Mesenteric fat pad (tissue), 1 donor: ENCODE results near the gene IMPG2. TPM values are rescaled to one million over a fixed set of nuclear protein-coding genes. Genes with fewer than 3 reads are reported as not detected.

Source experiments
- DNase-seq: peaks from one replicate; pipeline ENCODE4 v3.0.0-alpha.2; 2020; ENCODE audit warnings: low spot score
- total RNA-seq: library from RNA; stranded (reverse); fragmentation: NEBNext Ultra II Directional; extraction: Animal tissue kit (Norgen Biotek cat#: 25700); gene quantifications from one replicate; pipeline ENCODE4 v1.2.1, GENCODE V29; 2021
- donor health status: DM: yes; HTN: yes; CAD: no.

The IMPG2 gene
- total RNA-seq, 1 donor from 2014 or later = 0.13 TPM

GRCh38 chr3:101273608-101274007, 46.8 kb downstream of the IMPG2 start:
- no peak for DNase-seq

- no peak for DNase-seq
These were observed 47.2 kb downstream of the IMPG2 start for GRCh38 chr3:101273156-101273555.

DNA sequence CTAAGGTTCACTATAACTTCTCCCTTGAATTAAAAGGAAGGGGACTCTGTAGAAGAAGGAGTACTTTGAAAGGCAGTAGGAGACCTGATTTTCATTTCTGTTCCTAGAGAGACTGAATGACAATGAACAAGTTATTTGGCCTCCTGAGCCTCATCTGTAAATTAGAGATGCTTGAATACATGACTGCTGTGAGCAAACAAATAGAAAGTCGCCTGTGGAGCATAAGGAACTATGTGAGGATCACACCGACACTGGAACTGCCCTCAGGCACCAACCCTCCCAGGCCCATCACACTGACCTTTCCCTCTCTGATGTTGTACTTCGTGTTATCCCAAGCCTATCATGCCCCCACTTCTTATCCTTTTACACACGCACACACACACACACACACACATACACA, 48.6 kb downstream of the IMPG2 start:
- no peak for DNase-seq

- DNase-seq = no peak
These were observed 50.2 kb downstream of the IMPG2 start for GRCh38 chr3:101270149-101270548.

DNA sequence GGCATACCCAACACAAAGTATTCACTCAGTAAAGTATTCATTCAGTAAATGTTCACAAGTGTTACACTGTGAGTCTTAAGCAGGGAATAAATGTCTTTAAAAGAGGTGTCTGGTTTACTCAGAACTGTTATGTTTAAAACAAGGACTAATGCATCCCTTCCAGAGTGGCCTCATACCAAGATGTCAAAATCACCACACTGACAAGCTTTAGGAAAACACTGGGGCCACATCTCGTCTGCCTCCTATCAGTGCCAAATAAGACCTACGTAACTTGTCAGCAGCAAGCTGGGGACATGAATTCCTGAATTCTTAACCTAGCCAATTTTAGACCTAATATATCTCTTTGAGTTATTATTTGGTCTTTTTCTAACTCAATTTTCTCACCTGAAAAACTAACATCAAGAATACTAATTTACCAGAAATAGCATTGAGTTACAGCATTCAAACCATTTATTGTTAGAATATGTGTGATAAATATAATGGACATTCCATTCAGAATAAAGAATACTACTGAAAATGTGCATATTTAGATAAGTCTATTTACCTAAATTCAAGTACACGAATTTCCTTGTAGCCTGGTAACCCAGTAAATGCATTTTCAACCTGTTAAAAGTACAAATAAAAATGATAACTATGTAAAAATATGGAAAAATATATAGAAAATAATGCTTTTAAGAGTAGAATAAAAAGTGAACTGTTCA, 51.3 kb downstream of the IMPG2 start:
- DNase-seq = no peak

DNA sequence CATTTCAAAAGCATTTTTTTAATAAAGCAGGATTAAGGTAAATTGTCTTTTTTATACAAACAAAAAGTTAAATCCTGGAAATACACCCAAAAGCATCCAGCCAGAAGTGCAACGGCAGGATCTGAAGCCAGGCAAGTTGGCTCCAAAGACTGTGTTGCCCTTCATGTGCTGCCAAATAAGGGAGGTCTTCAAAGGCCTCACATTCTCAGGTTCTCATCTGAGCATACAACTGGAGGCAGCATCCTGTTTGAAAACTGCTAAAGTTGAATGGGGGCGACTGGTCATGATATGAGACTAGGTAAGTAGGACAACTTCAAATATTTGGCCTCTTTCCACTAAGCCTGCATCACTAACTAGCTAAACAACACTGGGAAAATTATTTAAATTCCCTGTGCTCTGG, 52.2 kb downstream of the IMPG2 start:
- DNase-seq = no peak

DNA sequence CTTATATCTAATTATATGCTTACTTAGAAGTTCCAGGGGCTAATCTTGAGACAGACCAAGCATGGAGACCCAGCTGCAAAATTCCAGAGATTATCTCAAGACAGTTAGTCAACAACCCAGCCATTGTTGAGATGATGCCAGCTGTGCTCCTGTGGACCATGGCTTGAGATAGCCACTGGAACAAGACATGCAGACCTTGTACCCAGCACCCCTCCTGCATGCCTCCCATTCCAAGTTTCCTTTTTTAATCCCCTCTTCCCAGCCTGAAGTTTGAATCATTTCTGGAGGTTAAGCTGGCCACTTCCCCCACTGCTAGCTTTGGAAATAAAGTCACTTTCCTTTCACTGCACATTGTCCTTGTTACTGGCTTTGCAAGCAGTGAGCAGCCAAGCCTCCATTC, 53.8 kb downstream of the IMPG2 start:
- no peak for DNase-seq

GRCh38 chr3:101266071-101266470, 54.3 kb downstream of the IMPG2 start:
- DNase-seq = no peak

DNA sequence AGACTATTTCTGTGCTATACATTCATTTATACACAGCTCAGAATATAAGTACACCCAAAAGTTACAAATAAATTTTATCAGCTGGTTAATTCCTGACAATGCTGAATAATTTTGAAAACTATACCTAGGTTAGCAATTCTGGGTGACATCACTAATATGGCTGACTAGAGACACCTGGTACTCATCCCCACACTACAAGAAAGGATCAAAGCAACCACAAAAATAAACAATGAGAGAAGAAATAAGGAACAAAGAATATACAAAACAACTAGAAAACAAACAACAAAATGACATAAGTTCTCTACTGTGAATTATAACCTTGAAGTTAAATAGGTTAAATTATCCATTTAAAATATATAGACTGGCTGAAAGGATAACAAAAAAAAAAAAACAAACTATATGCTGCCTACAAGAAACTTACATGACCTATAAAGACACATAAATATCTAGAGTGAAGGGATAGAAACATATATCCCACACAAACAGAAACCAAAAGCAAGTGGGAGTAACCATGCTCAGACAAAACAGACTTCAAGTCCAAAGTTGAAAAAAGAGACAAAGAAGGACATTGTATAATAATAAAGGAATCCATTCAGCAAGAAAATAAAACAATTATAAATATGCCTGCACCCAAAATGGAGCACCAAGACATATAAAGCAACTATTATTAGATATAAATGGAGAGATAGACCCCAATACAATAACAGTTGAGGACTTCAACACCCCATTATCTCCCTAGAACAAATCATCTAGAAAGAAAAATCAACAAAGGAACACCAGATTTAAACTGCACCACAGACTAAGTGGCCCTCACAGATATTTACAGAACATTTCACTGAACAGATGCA, 57.8 kb downstream of the IMPG2 start:
- no peak for DNase-seq

DNA sequence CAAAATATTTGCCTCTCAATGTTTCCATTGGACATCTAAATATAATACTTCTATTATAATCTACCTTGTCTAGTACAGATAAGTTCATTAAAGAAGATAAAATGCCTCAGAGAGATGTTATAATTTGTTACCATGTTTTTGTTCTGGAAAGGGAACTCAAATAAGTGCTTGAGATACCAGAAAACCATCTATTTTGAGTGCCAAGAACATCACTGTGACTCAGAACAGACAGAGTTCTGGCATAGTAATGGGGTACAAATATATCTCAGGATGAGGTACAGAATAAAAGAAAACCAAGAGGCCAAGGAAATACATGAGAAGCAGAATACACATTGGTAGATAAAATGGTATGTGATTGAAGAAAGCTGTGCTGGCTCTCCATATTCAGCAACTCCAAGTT, 58.9 kb downstream of the IMPG2 start:
- no peak for DNase-seq

GRCh38 chr3:101259485-101260341, 60.7 kb downstream of the IMPG2 start:
- DNase-seq = no peak

- no peak for DNase-seq
These were observed 63.9 kb downstream of the IMPG2 start for GRCh38 chr3:101256511-101256910.

DNA sequence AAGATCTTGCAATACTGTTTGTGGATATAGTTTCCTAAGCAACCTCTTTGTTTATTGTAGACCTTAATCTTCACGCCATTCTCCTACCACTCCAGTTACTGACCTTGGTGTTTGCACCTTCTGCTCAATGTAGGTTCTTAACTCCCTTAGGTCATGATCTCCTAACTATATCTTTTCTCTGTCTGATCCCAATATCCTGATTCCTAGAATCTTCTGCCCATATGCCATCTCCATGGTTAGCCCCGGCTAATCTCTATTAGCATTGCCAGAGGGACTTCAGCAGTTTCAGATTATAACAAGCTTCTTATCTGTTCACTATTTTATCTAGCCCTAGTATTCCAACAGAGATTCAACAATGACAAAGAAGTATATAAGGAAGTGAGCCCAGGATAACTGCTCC, 64.9 kb downstream of the IMPG2 start:
- DNase-seq = no peak

- no peak for DNase-seq
These were observed 67.0 kb downstream of the IMPG2 start for GRCh38 chr3:101253396-101253795.

GRCh38 chr3:101252945-101253344, 67.4 kb downstream of the IMPG2 start:
- DNase-seq = no peak

DNA sequence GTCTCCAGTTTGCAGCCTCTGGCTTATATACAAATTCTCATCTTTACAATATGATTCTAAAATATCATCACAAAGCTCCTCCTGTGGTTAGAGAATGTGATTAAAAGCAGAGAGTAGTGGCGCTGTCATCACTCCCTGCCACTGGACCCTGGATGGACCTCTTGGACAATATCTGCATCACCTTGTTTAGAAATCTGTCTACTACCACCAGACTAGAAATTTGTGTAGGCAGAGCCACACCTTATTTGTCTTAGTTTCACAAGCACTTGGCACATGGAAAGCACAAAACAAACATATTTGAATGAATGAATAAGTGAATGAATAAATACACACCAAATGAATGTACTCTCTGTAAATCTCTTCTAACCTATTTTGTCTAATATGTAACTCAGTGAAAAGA, 68.1 kb downstream of the IMPG2 start:
- DNase-seq = no peak

- no peak for DNase-seq
These were observed 68.9 kb downstream of the IMPG2 start for GRCh38 chr3:101251441-101251840.

GRCh38 chr3:101249522-101249921, 70.9 kb downstream of the IMPG2 start:
- DNase-seq = no peak

- no peak for DNase-seq
These were observed 71.6 kb downstream of the IMPG2 start for GRCh38 chr3:101248736-101249135.

DNA sequence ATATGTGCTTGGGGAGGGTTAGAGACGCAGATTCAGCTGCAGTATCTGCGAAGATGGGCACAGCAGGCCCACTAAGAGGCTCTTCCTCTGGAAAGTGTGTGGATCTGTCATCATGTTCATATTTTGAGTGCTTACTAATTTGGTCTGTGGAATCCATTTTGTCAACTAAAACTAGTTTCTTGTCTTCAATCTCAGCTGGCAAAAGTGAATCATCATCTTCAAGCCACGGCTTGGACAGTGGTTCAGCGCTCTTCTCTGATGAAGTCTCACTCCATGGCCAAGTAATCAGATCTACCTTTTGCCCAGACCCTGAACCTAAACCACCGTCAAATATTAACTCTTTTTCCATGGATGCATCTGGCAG, 76.2 kb downstream of the IMPG2 start:
- no peak for DNase-seq

DNA sequence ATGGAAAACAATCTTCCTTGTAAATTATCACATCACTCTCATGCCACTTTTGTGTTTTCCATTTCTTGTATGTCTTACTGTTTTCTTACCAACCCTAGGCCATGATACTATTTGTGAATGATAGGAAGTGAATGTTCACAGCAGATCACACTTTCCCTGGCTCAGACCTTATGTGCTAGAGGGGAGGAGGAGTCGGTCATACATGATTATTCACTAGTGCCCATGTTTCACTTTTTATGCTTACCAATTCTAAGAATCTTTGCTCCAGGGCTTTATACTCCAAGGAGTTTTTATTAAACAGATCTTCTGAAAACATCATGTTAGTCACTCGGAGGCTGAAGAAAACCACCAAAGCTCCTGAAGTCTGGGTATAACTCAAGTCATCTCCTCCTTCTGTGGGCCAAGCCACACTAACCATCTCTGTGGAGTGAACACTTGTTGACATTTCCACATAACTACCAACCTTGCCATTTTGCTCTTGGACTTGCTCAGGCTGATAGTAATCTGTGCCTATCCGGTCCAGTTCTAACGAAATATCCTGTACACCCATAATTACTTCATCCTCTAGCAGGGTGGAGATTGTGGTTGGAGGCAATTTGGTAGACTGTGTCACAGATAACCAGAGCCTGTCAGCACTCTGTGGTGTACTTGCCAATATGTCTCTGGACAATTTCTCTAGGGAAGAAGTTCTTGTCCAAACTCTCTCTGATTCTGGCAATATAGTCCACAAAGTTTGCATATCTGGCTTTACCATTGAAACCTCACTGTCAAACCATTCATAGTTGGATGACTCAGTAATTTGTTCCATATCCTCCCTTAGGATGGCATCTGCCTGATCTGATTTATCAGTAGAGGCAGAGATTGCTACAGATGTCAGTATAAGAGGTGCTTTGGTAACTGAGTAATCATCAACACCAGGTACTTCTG, 76.8 kb downstream of the IMPG2 start:
- no peak for DNase-seq
